Pancreas (tissue), 10 donors: ENCODE results near the gene UBE2S. TPM values are rescaled to one million over a fixed set of nuclear protein-coding genes. Genes with fewer than 3 reads are reported as not detected.

Experiments used
- ATAC-seq, 4 donors: fragments of 200-7000 bp; cut with Tn5 transposase; one replicate each; pipeline versions ENCODE4 v1.8.0 to v1.9.1; 2020; ENCODE audit warnings: mild to moderate bottlenecking in 4 of 4, moderate library complexity in 4 of 4
- DNase-seq, 6 donors: peaks; one replicate each; pipeline ENCODE4 v3.0.0-alpha.2; 2020
- FAIRE-seq: peaks from 2 replicates; lab custom pipeline; 2012; peaks lifted over from hg19 to GRCh38; lab: Jason Lieb, UNC
- H3K27ac ChIP-seq, 4 donors: fragments of 200-600 bp; sonication (generic); 1 replicate in 3 of 4; 2 replicates in 1 of 4; pipeline versions ENCODE4 v1.5.0 to v1.8.0; 2020
- H3K27me3 ChIP-seq, 4 donors: fragments of 200-600 bp; one replicate each; pipeline ENCODE4 v1.8.0; 2021
- H3K36me3 ChIP-seq, 3 donors: fragments of 200-600 bp; sonication (generic) in 1 of 3; one replicate each; pipeline versions ENCODE4 v1.5.0 to v1.8.0; 2020 to 2021
- H3K4me1 ChIP-seq, 3 donors: fragments of 200-600 bp; one replicate each; pipeline ENCODE4 v1.8.0; 2021
- H3K4me3 ChIP-seq, 4 donors: fragments of 200-600 bp; sonication (generic) in 2 of 4; one replicate each; pipeline versions ENCODE4 v1.5.0 to v1.8.0; 2020 to 2021
- H3K9me3 ChIP-seq, 4 donors: fragments of 200-600 bp; one replicate each; pipeline ENCODE4 v1.8.0; 2021
- WGBS, 2 donors: extraction: QIAGEN DNeasy Blood & Tissue Kit; methylation state at CpG; one replicate each; pipeline ENCODE4 v1.1.7; 2013; 5-methylcytosine and 5-hydroxymethylcytosine counted together
- intact Hi-C, 3 donors: fragments of 100-400 bp; cut with DNase I; formaldehyde crosslinking; loops; one replicate each; pipeline versions ENCODE4 v1.11.1 to v1.14.2; 2022
- polyA plus RNA-seq, 2 donors: library from polyadenylated mRNA; stranded (reverse); fragments of 200-250 nt; gene quantifications; one replicate each; pipeline ENCODE4 v1.2.3, GENCODE V29; 2013
- total RNA-seq, 6 donors: library from RNA; stranded (reverse); fragmentation: NEBNext Ultra II Directional in 4 of 6; extraction: Animal tissue kit (Norgen Biotek cat#: 25700) in 4 of 6; gene quantifications; one replicate each; pipeline versions ENCODE4 v1.2.1 to v1.2.4, GENCODE V29; 2021 to 2023
- TF ChIP-seq, protein P1 (sequence below), 4 donors: fragments of 200-600 bp; sonication (generic) in 3 of 4; IDR thresholded peaks; one replicate each; pipeline versions ENCODE4 v1.5.0 to v1.8.0; 2021; ENCODE audit warnings: antibody characterized with exemption in 4 of 4
- donor health status: healthy with polysubstance abuse.
- donor health status: DM: no; HTN: no; CAD: no; lungs with moderate emphysema.
- donor health status: DM: no; HTN: no; CAD: no.
- donor health status: control.
- donor health status: control.
- donor health status: Bipolar disorder and iron deficiency.
- donor health status: DM: yes; HTN: yes; CAD: no.
- donor health status: DM: no; HTN: no; CAD: no.
- donor health status: DM: no; HTN: no; CAD: no.
- donor health status: DM: yes; HTN: yes; CAD: no.

The UBE2S gene
- total and polyA plus RNA-seq, 8 donors: 2.0 to 7.3 (median 4.4) TPM

DNA sequence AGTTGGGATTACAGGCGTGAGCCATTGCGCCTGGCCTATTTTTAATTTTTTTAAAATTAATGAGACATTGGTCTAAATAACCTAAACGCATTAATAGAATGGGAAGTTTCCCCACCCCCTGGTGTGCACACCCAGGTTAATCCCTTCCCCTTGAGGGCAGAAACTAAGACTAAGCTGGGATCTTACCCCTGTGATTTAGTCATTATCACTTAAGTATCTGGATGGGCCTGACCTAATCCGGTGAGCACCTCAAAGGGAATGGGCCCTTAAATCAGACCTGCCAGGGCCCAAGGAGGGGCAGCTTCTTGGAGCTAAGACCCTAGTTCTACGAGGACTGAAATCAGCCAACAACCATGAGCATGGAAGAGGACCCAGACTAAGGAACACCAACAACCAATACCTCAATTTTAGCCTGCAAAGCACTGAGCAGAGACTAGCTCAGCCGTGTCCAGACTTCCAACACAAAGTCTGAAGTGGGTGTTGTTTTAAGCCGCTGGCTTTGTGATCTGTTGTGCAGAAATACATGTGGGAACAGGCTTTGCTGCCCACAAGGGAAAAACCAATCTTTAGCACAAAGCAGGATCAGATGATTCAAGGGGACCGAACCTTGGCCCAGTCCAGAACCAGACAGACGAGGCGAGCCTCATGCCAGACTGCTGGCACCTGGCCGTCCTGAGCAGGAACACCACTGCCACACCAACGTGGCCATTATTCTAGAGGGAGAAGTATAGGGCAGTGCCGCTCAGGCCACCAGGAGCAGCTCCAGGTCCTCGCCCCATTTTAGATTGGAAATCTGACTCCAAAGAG, 7.1 kb downstream of the UBE2S start:
- Histone ChIP-seq H3K4me3 (no peak overlapping the region), H3K4me1 (no peaks in the 10 kb centered on the region), H3K27ac (no peak overlapping the region), H3K36me3 (peaks cover 0 to 7% (median 0%) of the 10 kb centered on the region in 3 donors), H3K9me3 (no peaks in the 10 kb centered on the region), H3K27me3 (no peaks in the 10 kb centered on the region)
- TF ChIP-seq, protein P1, sequence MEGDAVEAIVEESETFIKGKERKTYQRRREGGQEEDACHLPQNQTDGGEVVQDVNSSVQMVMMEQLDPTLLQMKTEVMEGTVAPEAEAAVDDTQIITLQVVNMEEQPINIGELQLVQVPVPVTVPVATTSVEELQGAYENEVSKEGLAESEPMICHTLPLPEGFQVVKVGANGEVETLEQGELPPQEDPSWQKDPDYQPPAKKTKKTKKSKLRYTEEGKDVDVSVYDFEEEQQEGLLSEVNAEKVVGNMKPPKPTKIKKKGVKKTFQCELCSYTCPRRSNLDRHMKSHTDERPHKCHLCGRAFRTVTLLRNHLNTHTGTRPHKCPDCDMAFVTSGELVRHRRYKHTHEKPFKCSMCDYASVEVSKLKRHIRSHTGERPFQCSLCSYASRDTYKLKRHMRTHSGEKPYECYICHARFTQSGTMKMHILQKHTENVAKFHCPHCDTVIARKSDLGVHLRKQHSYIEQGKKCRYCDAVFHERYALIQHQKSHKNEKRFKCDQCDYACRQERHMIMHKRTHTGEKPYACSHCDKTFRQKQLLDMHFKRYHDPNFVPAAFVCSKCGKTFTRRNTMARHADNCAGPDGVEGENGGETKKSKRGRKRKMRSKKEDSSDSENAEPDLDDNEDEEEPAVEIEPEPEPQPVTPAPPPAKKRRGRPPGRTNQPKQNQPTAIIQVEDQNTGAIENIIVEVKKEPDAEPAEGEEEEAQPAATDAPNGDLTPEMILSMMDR (IDR thresholded peaks at IDR 0.05): no peak
- no peak for ATAC-seq
- 87 to 89% methylated on average over 14 of the region's 14 CpGs for WGBS, 2 donors
- no peak for FAIRE-seq
- no peak for DNase-seq
- intact Hi-C loops: loop anchor here in 1 of 3 donors (10.0 kb wide), 1 partner anchor 106 kb away; no protein-coding TSS in a partner anchor

DNA sequence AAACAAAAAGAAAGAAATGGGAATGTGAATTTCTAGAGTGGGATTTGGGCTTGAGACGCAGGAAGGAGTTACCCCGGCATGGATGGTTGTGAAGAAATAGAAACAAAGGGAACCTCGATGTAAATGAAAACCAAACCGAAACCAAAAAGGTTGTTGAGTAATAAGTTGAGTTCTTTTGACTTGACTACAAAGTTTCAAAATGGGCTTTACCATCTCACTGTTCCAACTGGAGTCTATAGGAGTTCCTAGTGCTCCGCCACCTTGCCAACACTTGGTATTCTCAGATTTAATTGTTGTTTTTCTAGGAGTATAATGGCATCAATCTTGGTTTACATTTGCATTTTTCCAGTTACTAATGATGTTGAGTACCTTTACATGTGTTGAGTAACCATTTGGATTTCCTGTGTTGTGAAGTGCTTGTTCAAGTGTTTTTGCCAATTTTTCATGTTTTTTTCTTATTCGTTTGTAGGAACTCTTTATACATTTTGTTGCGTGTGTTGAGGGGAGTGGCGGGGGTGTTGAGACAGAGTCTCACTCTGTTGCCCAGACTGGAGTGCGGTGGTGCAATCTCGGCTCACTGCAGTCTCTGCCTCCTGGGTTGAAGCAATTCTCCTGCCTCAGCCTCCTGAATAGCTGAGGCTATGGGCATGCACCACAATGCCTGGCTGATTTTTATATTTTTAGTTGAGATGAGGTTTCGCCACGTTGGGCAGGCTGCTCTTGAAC, 9.2 kb downstream of the UBE2S start:
- TF ChIP-seq, protein P1 (IDR thresholded peaks at IDR 0.05): no peak
- H3K4me3 ChIP-seq: no peak overlapping the region
- DNase-seq: no peak
- no peaks in the 10 kb centered on the region for H3K4me1 ChIP-seq
- H3K27ac ChIP-seq: no peak overlapping the region
- H3K36me3 ChIP-seq: peaks cover 0 to 5% (median 0%) of the 10 kb centered on the region in 3 donors
- no peak for FAIRE-seq
- intact Hi-C loops: no loop called here
- no peak for ATAC-seq
- H3K27me3 ChIP-seq: no peaks in the 10 kb centered on the region
- 83 to 88% methylated on average over 12 of the region's 12 CpGs for WGBS, 2 donors
- H3K9me3 ChIP-seq: no peaks in the 10 kb centered on the region

DNA sequence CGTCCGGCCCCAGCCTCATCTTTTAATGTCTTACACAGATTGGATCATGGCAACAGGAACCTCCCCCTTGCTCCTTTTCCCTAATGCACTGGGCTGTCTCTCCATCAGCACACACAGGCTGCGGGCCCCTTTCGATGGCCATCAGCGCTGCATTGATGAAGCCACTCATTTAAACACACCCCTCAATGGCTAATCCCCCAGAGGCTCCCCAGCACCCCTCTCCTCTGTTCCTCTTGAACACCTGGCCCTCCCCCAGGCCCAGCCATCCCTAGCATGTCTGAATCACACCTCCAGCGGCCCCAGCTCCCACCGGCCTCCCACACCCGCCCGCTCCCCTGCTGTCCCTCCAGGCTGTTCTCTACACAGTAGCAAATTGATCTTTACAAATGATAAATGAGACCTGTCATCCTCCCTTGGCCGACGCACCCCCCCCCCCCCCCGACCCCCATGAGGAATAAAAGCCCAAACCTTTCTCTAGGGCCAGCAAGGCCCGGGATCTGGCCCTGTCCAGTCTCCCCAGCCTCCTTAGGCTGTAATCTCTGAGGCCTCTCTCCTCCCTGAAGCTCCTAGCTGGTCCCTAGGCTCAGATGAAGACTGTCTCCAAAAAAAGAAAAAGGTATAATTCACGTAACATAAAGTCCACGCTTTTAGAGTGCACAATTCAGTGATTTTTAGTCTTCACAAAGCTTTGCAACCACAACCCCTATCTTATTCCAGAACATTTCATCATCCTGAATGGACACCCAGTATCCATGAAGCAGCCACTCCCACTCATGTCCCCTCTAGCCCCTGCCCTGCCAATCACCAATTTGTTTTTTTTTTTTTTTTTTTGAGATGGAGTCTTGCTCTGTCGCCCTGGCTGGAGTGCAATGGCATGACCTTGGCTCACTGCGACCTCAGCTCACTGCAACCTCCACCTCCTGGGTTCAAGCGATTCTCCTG, 14.5 kb downstream of the UBE2S start:
- no peak overlapping the region for H3K27ac ChIP-seq

More for the DNA sequence above, 14.5 kb downstream of the UBE2S start:
- FAIRE-seq: no peak
- TF ChIP-seq, protein P1 (IDR thresholded peaks at IDR 0.05): no peak
- peaks cover 0 to 6% (median 4%) of the 10 kb centered on the region in 3 donors for H3K4me1 ChIP-seq
- intact Hi-C loops: no loop called here
- H3K27me3 ChIP-seq: no peaks in the 10 kb centered on the region
- H3K9me3 ChIP-seq: no peaks in the 10 kb centered on the region
- WGBS, 2 donors: 73 to 74% methylated on average over 18 of the region's 18 CpGs
- ATAC-seq: no peak
- H3K36me3 ChIP-seq: peaks cover 0 to 17% (median 5%) of the 10 kb centered on the region in 3 donors
- no peak overlapping the region for H3K4me3 ChIP-seq
- DNase-seq: no peak
